H9 (cell line): Measurements from ENCODE around the gene SLC12A4. TPM values are rescaled to one million over a fixed set of nuclear protein-coding genes. Genes with fewer than 3 reads are reported as not detected.

Source experiments
- DNase-seq: peaks from one replicate; pipeline ENCODE4 v3.0.0-alpha.2; 2017
- H2AFZ ChIP-seq: one replicate; pipeline ENCODE4 v1.6.1; 2013; ENCODE audit warnings: mild to moderate bottlenecking, low read length, control low read depth, moderate library complexity
- H2AK5ac ChIP-seq: 2 replicates; pipeline ENCODE4 v1.6.1; 2013; ENCODE audit warnings: low read length, control low read depth, mixed read lengths; ENCODE audit not compliant: insufficient read length
- H2BK120ac ChIP-seq: one replicate; pipeline ENCODE4 v1.6.1; 2013; ENCODE audit warnings: low read depth, mild to moderate bottlenecking, low read length, control low read depth, inconsistent platforms; ENCODE audit not compliant: poor library complexity, severe bottlenecking
- H2BK12ac ChIP-seq: 2 replicates; pipeline ENCODE4 v1.6.1; 2013; ENCODE audit warnings: low read length, control low read depth, mixed read lengths, low read depth; ENCODE audit not compliant: insufficient read length
- H2BK15ac ChIP-seq: 2 replicates; pipeline ENCODE4 v1.6.1; 2013; ENCODE audit warnings: low read depth, low read length, control low read depth
- H2BK20ac ChIP-seq: one replicate; pipeline ENCODE4 v1.6.1; 2013; ENCODE audit warnings: low read depth, mild to moderate bottlenecking, low read length, control low read depth, inconsistent platforms; ENCODE audit not compliant: poor library complexity, severe bottlenecking
- H2BK5ac ChIP-seq: 2 replicates; pipeline ENCODE4 v1.6.1; 2013; ENCODE audit warnings: low read length, control low read depth, mixed read lengths; ENCODE audit not compliant: insufficient read length
- H3K14ac ChIP-seq: 2 replicates; pipeline ENCODE4 v1.6.1; 2013; ENCODE audit warnings: low read length, control low read depth; ENCODE audit not compliant: insufficient read depth
- H3K18ac ChIP-seq: 2 replicates; pipeline ENCODE4 v1.6.1; 2013; ENCODE audit warnings: low read depth, mild to moderate bottlenecking, mixed read lengths, low read length, control low read depth; ENCODE audit not compliant: insufficient read length
- H3K23ac ChIP-seq: 2 replicates; pipeline ENCODE4 v1.6.1; 2013; ENCODE audit warnings: low read length, control low read depth, mixed read lengths, low read depth; ENCODE audit not compliant: insufficient read length
- H3K23me2 ChIP-seq: 2 replicates; pipeline ENCODE4 v1.6.1; 2013; ENCODE audit warnings: low read depth, mild to moderate bottlenecking, mixed read lengths, low read length, control low read depth; ENCODE audit not compliant: insufficient read length, poor library complexity, severe bottlenecking
- H3K27ac ChIP-seq: 2 replicates; pipeline ENCODE4 v1.5.1; 2013; ENCODE audit warnings: low read length, control low read depth, mixed read lengths, low read depth; ENCODE audit not compliant: insufficient read length
- H3K27me3 ChIP-seq: 2 replicates; pipeline ENCODE4 v1.6.1; 2013; ENCODE audit warnings: low read length, control low read depth, inconsistent platforms; ENCODE audit not compliant: insufficient read depth
- H3K4ac ChIP-seq: 2 replicates; pipeline ENCODE4 v1.6.1; 2013; ENCODE audit warnings: low read depth, mild to moderate bottlenecking, control low read depth, inconsistent platforms, low read length, moderate library complexity
- H3K4me1 ChIP-seq: 2 replicates; pipeline ENCODE4 v1.6.1; 2013; ENCODE audit warnings: low read length, control low read depth, inconsistent platforms; ENCODE audit not compliant: insufficient read depth
- H3K4me2 ChIP-seq: 2 replicates; pipeline ENCODE4 v1.6.1; 2013; ENCODE audit warnings: low read length, control low read depth, mixed read lengths; ENCODE audit not compliant: insufficient read length, insufficient read depth
- H3K56ac ChIP-seq: 2 replicates; pipeline ENCODE4 v1.6.1; 2013; ENCODE audit warnings: low read depth, mild to moderate bottlenecking, mixed read lengths, low read length, control low read depth; ENCODE audit not compliant: insufficient read length
- H3K79me1 ChIP-seq: 2 replicates; pipeline ENCODE4 v1.6.1; 2013; ENCODE audit warnings: low read depth, mild to moderate bottlenecking, moderate library complexity, low read length, control low read depth, inconsistent platforms; ENCODE audit not compliant: insufficient read depth, poor library complexity, severe bottlenecking
- H3K79me2 ChIP-seq: 2 replicates; pipeline ENCODE4 v1.6.1; 2013; ENCODE audit warnings: low read length, control low read depth, inconsistent platforms; ENCODE audit not compliant: insufficient read depth
- H3K9ac ChIP-seq: 2 replicates; pipeline ENCODE4 v1.6.1; 2013; ENCODE audit warnings: low read length, control low read depth, mixed read lengths; ENCODE audit not compliant: insufficient read length; ENCODE audit errors: extremely low read depth
- H3K9me3 ChIP-seq: one replicate; pipeline ENCODE4 v1.6.1; 2013; ENCODE audit warnings: low read depth, low read length, inconsistent platforms; ENCODE audit not compliant: control insufficient read depth
- H3T11ph ChIP-seq: one replicate; pipeline ENCODE4 v1.6.1; 2013; ENCODE audit warnings: mild to moderate bottlenecking, low read length, control low read depth, inconsistent platforms
- H4K20me1 ChIP-seq: one replicate; pipeline ENCODE4 v1.6.1; 2013; ENCODE audit not compliant: control insufficient read depth, insufficient read length, insufficient read depth
- H4K5ac ChIP-seq: 2 replicates; pipeline ENCODE4 v1.6.1; 2013; ENCODE audit warnings: low read depth, mild to moderate bottlenecking, mixed read lengths, low read length, control low read depth; ENCODE audit not compliant: insufficient read length
- H4K8ac ChIP-seq: replicated peaks from 2 replicates; pipeline ENCODE4 v1.6.1; 2013; ENCODE audit warnings: low read length, control low read depth, mixed read lengths, low read depth; ENCODE audit not compliant: insufficient read length
- H4K91ac ChIP-seq: 2 replicates; pipeline ENCODE4 v1.6.1; 2013; ENCODE audit warnings: low read depth, mild to moderate bottlenecking, moderate library complexity, mixed read lengths, low read length, control low read depth; ENCODE audit not compliant: insufficient read length
- H3K27ac Mint-ChIP-seq, 3 experiments: 2 replicates in 2 of 3; 3 replicates in 1 of 3; pipeline ENCODE4 v1.8.0; 2020 to 2021; ENCODE audit warnings: mixed read lengths in 3 of 3, mild to moderate bottlenecking in 1 of 3, moderate library complexity in 1 of 3
- H3K27me3 Mint-ChIP-seq: 2 replicates; pipeline ENCODE4 v1.8.0; 2021; ENCODE audit warnings: low read depth, mild to moderate bottlenecking, moderate library complexity, mixed read lengths
- H3K36me3 Mint-ChIP-seq, 3 experiments: 2 replicates in 2 of 3; 3 replicates in 1 of 3; pipeline ENCODE4 v1.8.0; 2020 to 2021; ENCODE audit warnings: low read depth in 3 of 3, mixed read lengths in 3 of 3; ENCODE audit not compliant: insufficient read depth in 1 of 3
- H3K4me1 Mint-ChIP-seq, 2 experiments: 2 replicates each; pipeline ENCODE4 v1.8.0; 2020; ENCODE audit warnings: mixed read lengths in 2 of 2
- H3K4me3 Mint-ChIP-seq, 2 experiments: 2 replicates in 1 of 2; 3 replicates in 1 of 2; pipeline ENCODE4 v1.8.0; 2020 to 2021; ENCODE audit warnings: mild to moderate bottlenecking in 2 of 2, mixed read lengths in 2 of 2, moderate library complexity in 1 of 2
- H3K9me3 Mint-ChIP-seq, 2 experiments: 2 replicates in 1 of 2; 3 replicates in 1 of 2; pipeline ENCODE4 v1.8.0; 2020; ENCODE audit warnings: mild to moderate bottlenecking in 2 of 2, mixed read lengths in 2 of 2, moderate library complexity in 1 of 2
- CTCF ChIP-seq: fragments of 200-600 bp; sonication (generic); conservative IDR thresholded peaks from 3 replicates; pipeline ENCODE4 v1.8.0; 2021; ENCODE audit warnings: antibody characterized with exemption, mild to moderate bottlenecking
- WGBS: extraction: QIAGEN DNeasy Blood & Tissue Kit; methylation state at CpG from one replicate; pipeline ENCODE4 v1.1.7; 2013; ENCODE audit warnings: missing lambda C conversion rate, low lambda C conversion rate, mixed read lengths; ENCODE audit not compliant: insufficient read length; ENCODE audit errors: extremely low coverage; 5-methylcytosine and 5-hydroxymethylcytosine counted together
- total RNA-seq: library from RNA; stranded (reverse); gene quantifications from 2 replicates; pipeline ENCODE4 v1.2.1, GENCODE V29; 2021

SLC12A4 gene
- total RNA-seq, 1 experiment from 2014 or later, result 46.7 TPM

- Histone ChIP-seq H3K4ac (no peak overlapping the region), H3K9me3 (no peaks in the 10 kb centered on the region), H3K79me1 (no peaks in the 10 kb centered on the region), H3K79me2 (no peaks in the 10 kb centered on the region), H3K18ac (no peak overlapping the region), H2BK15ac (no peak overlapping the region), H2BK20ac (no peak overlapping the region), H3K4me2 (no peak overlapping the region), H2BK120ac (no peak overlapping the region), H2BK5ac (no peak overlapping the region), H4K91ac (no peak overlapping the region), H3K23me2 (peaks cover 9% of the 10 kb centered on the region), H3K23ac (no peak overlapping the region), H3K56ac (no peak overlapping the region), H3K9ac (no peak overlapping the region), H2BK12ac (no peak overlapping the region), H3K4me1 (no peaks in the 10 kb centered on the region; the same call in 1 of the 2 replicates), H3K27ac (no peak overlapping the region), H2AFZ (no peak overlapping the region), H4K5ac (no peak overlapping the region), H4K8ac (no peak overlapping the region), H3T11ph (no peak overlapping the region), H4K20me1 (no peaks in the 10 kb centered on the region), H3K27me3 (no peaks in the 10 kb centered on the region), H2AK5ac (no peak overlapping the region), H3K14ac (no peak overlapping the region)
- no CpG with 5 or more reads among the region's 17 CpGs for WGBS
- H3K27me3 Mint-ChIP-seq, result peaks cover 8% of the 10 kb centered on the region
- DNase-seq, result no peak
- H3K9me3 Mint-ChIP-seq, result peaks cover 0 to under 1% of the 10 kb centered on the region in 2 experiments; a peak in 1 of 5 replicates
- no peak overlapping the region for H3K27ac Mint-ChIP-seq
- peaks cover 16 to 17% of the 10 kb centered on the region in 2 experiments for H3K4me1 Mint-ChIP-seq
- H3K36me3 Mint-ChIP-seq, result peaks cover 14 to 41% (median 15%) of the 10 kb centered on the region in 3 experiments
- no peak overlapping the region for H3K4me3 Mint-ChIP-seq
- no peak for TF ChIP-seq CTCF
These were observed 37.7 kb downstream of the SLC12A4 start for GRCh38 chr16:67930678-67931211.
